Thyroid gland (tissue), 4 donors: ENCODE data around the gene GAL3ST2. TPM values are rescaled to one million over a fixed set of nuclear protein-coding genes. Genes with fewer than 3 reads are reported as not detected.

Experiments used
- DNase-seq, 2 donors: peaks; one replicate each; pipeline ENCODE4 v3.0.0-alpha.2; 2019
- H3K27ac ChIP-seq, 3 donors: fragments of 200-600 bp; sonication (generic); 1 replicate in 2 of 3; 2 replicates in 1 of 3; pipeline ENCODE4 v1.5.1; 2016 to 2019; ENCODE audit warnings: mild to moderate bottlenecking in 1 of 3, moderate library complexity in 1 of 3
- H3K27me3 ChIP-seq: fragments of 200-600 bp; sonication (generic); one replicate; pipeline ENCODE4 v1.5.1; 2019
- H3K36me3 ChIP-seq, 2 donors: fragments of 200-600 bp; sonication (generic); one replicate each; pipeline ENCODE4 v1.5.1; 2016 to 2019
- H3K4me1 ChIP-seq, 2 donors: fragments of 200-600 bp; sonication (generic); one replicate each; pipeline ENCODE4 v1.5.1; 2017 to 2019
- H3K4me3 ChIP-seq, 3 donors: fragments of 200-600 bp; sonication (generic); replicated peaks in 1 of 3; 1 replicate in 2 of 3; 2 replicates in 1 of 3; pipeline ENCODE4 v1.5.1; 2016; ENCODE audit warnings: mild to moderate bottlenecking in 1 of 3
- H3K9me3 ChIP-seq: fragments of 200-600 bp; sonication (generic); one replicate; pipeline ENCODE4 v1.5.1; 2017
- POLR2A ChIP-seq, 2 donors: fragments of 450-650 bp; IDR thresholded peaks; one replicate each; pipeline ENCODE4 v1.6.1; 2017; ENCODE audit warnings: antibody characterized with exemption in 2 of 2, mild to moderate bottlenecking in 2 of 2, moderate library complexity in 1 of 2
- WGBS, 2 donors: methylation state at CpG; one replicate each; pipeline ENCODE4 v1.1.5; 2017; 5-methylcytosine and 5-hydroxymethylcytosine counted together
- intact Hi-C: fragments of 100-400 bp; cut with DNase I; formaldehyde crosslinking; loops from one replicate; pipeline ENCODE4 v1.15.1; 2023
- total RNA-seq, 4 donors: library from RNA; depleted of rRNA; stranded (reverse); fragments of >200 nt; gene quantifications; one replicate each; pipeline ENCODE4 v1.2.3, GENCODE V29; 2016
- TF ChIP-seq, protein P1 (sequence below), 6 experiments: fragments of 200-600 bp in 3 of 6; fragments of 450-650 bp in 3 of 6; sonication (generic) in 3 of 6; IDR thresholded peaks; one replicate each; pipeline ENCODE4 v1.5.1; 2016 to 2019; ENCODE audit warnings: antibody characterized with exemption in 6 of 6, mild to moderate bottlenecking in 2 of 6, inconsistent platforms in 1 of 6, moderate library complexity in 1 of 6

Gene GAL3ST2
- not detected for total RNA-seq

DNA sequence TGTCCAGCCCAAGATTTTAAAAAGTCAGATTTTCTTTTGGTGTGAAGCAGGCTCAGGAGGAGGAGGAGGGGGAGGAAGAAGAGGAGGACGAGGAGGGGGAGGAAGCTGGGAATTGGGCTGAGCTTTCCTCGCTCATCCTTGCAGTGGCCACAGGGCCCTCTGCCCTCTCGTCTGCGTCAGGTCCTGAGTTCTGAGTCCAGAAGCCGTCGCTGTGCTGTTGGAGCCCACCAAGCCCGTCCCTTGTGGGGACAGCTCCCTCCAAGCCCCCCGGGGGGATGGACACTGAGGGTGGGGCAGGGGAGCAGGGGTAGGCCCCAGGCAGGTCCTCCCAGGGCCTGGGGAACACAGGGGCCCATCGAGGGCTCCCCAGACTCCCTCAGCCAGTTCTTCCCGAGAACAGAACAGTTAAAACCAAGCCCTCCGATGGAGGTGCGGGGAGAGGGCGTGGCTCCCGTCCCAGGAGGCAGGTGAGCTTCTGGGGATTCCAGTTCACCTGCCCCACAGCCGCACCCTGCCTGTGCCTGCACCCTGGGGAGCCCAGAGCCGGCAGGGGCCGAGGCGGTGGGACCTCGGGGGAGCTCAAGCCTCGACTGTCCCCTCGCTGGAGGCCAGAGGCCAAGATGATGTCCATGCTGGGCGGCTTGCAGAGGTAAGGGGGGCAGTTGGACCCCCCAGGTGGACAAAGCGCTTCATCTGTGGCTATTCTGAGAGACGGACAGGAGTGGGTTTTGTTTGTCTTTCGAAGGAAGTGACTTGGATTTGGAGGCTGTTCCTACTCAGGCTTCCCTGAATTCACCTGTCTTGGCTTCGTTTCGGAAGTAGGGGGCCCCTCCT lies at the start of gene GAL3ST2:
Gene GAL3ST2, plus strand, starts transcription at position 487 of the 834 bp plus-strand sequence. Its CDS starts 134 bp downstream, at position 621.
- no peak for DNase-seq
- Histone ChIP-seq H3K27ac (no peak within 1 kb of the TSS), H3K4me1 (peaks cover 0 to 4% of the 10 kb centered on the region in 2 donors), H3K27me3 (no peaks in the 10 kb centered on the region), H3K4me3 (no peak within 1 kb of the TSS), H3K9me3 (no peaks in the 10 kb centered on the region), H3K36me3 (no peaks in the 10 kb centered on the region)
- no peak for TF ChIP-seq POLR2A (IDR thresholded peaks at IDR 0.05)
- TF ChIP-seq, protein P1, sequence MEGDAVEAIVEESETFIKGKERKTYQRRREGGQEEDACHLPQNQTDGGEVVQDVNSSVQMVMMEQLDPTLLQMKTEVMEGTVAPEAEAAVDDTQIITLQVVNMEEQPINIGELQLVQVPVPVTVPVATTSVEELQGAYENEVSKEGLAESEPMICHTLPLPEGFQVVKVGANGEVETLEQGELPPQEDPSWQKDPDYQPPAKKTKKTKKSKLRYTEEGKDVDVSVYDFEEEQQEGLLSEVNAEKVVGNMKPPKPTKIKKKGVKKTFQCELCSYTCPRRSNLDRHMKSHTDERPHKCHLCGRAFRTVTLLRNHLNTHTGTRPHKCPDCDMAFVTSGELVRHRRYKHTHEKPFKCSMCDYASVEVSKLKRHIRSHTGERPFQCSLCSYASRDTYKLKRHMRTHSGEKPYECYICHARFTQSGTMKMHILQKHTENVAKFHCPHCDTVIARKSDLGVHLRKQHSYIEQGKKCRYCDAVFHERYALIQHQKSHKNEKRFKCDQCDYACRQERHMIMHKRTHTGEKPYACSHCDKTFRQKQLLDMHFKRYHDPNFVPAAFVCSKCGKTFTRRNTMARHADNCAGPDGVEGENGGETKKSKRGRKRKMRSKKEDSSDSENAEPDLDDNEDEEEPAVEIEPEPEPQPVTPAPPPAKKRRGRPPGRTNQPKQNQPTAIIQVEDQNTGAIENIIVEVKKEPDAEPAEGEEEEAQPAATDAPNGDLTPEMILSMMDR (IDR thresholded peaks at IDR 0.05), result no peak
- 77 to 82% methylated on average over 23 to 24 of the region's 27 CpGs for WGBS, 2 donors
- intact Hi-C loops, result no loop called here

- no peaks in the 10 kb centered on the region for H3K9me3 ChIP-seq
- no peaks in the 10 kb centered on the region for H3K27me3 ChIP-seq
- no peak overlapping the region for H3K27ac ChIP-seq
- H3K4me1 ChIP-seq, result no peaks in the 10 kb centered on the region
- DNase-seq, result no peak
- peaks cover 9 to 16% of the 10 kb centered on the region in 2 donors for H3K36me3 ChIP-seq
- WGBS, 2 donors, result 80 to 92% methylated on average over 5 to 8 of the region's 8 CpGs
- H3K4me3 ChIP-seq, result no peak overlapping the region
- TF ChIP-seq, protein P1 (IDR thresholded peaks at IDR 0.05), result no peak
- no peak for TF ChIP-seq POLR2A (IDR thresholded peaks at IDR 0.05)
- intact Hi-C loops, result no loop called here
These were observed 48.6 kb upstream of the GAL3ST2 start for GRCh38 chr2:241728000-241728399.

DNA sequence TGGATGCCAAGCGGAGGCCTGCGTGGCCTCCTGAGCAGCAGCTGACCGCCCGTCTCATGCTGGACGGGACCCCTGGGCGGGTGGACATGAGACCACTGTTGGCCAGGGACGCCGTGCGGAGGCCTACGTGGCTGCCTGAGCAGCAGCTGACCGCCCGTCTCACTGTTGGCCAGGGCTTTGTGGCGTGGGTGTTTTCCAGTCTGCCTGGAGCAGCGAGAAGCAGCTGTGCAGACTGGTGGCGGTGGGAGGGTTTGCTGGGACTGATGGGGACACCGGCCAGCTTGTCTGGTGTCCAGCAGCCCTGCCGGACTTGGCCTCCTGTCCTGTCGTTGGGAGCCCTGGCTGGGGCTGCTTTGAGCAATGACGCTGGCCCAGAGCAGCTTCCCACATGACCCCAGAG lies 48.0 kb upstream of the GAL3ST2 start:
- Histone ChIP-seq H3K27ac (no peak overlapping the region), H3K4me3 (no peak overlapping the region), H3K9me3 (no peaks in the 10 kb centered on the region), H3K4me1 (no peaks in the 10 kb centered on the region), H3K27me3 (no peaks in the 10 kb centered on the region), H3K36me3 (peaks cover 2 to 9% of the 10 kb centered on the region in 2 donors)
- intact Hi-C loops, result no loop called here
- 73 to 89% methylated on average over 7 to 17 of the region's 19 CpGs for WGBS, 2 donors
- DNase-seq, result peak in 1 of 2 donors; percentile 8
- TF ChIP-seq, protein P1 (IDR thresholded peaks at IDR 0.05), result no peak
- no peak for TF ChIP-seq POLR2A (IDR thresholded peaks at IDR 0.05)

DNA sequence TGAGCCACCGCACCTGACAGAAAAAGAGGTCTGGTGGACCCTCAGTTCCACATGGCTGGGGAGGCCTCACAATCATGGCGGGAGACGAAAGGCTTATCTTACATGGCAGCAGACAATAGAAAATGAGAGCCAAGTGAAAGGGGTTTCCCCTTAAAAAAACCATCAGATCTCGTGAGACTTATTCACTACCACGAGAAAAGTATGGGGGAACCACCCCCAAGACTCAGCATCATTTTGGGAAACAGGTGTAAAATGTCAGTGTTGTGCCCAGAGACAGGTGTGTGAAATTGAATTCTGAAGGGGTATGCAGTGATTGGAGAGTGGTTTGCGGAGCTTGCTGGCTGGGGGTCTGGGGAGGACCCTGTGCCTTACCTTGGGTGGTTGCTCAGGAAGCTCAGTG lies 46.8 kb upstream of the GAL3ST2 start:
- Histone ChIP-seq H3K36me3 (peaks cover 0 to 4% of the 10 kb centered on the region in 2 donors), H3K27me3 (no peaks in the 10 kb centered on the region), H3K4me1 (peaks cover 4 to 5% of the 10 kb centered on the region in 2 donors), H3K4me3 (no peak overlapping the region), H3K27ac (no peak overlapping the region), H3K9me3 (no peaks in the 10 kb centered on the region)
- 92 to 96% methylated on average over 6 of the region's 6 CpGs for WGBS, 2 donors
- intact Hi-C loops, result loop anchor here (10.0 kb wide), 1 partner anchor 145 kb away; no protein-coding TSS in a partner anchor
- TF ChIP-seq POLR2A (IDR thresholded peaks at IDR 0.05), result no peak
- TF ChIP-seq, protein P1 (IDR thresholded peaks at IDR 0.05), result no peak
- DNase-seq, result no peak

- 82 to 86% methylated on average over 12 of the region's 12 CpGs for WGBS, 2 donors
- no peak for DNase-seq
- Histone ChIP-seq H3K4me3 (no peak overlapping the region), H3K36me3 (peaks cover 0 to 2% of the 10 kb centered on the region in 2 donors), H3K4me1 (peaks cover 8 to 10% of the 10 kb centered on the region in 2 donors), H3K27ac (no peak overlapping the region), H3K9me3 (no peaks in the 10 kb centered on the region), H3K27me3 (no peaks in the 10 kb centered on the region)
- TF ChIP-seq, protein P1 (IDR thresholded peaks at IDR 0.05), result no peak
- TF ChIP-seq POLR2A (IDR thresholded peaks at IDR 0.05), result no peak
- intact Hi-C loops, result loop anchor here (10.0 kb wide), 1 partner anchor 144 kb away; no protein-coding TSS in a partner anchor
These were observed 45.8 kb upstream of the GAL3ST2 start for GRCh38 chr2:241730671-241731293.
